Transverse colon (tissue), 4 donors: ENCODE results near the gene ECSIT. TPM values are rescaled to one million over a fixed set of nuclear protein-coding genes. Genes with fewer than 3 reads are reported as not detected.

Experiments
- DNase-seq: peaks from one replicate; pipeline ENCODE4 v3.0.0-alpha.2; 2019
- H3K27ac ChIP-seq, 4 donors: fragments of 200-600 bp; sonication (generic); 2 replicates each; pipeline ENCODE4 v1.5.1; 2016 to 2018; ENCODE audit warnings: inconsistent platforms in 4 of 4
- H3K27me3 ChIP-seq: fragments of 200-600 bp; sonication (generic); 2 replicates; pipeline ENCODE4 v1.5.1; 2017; ENCODE audit warnings: inconsistent platforms
- H3K36me3 ChIP-seq, 4 donors: fragments of 200-600 bp; sonication (generic); 2 replicates each; pipeline ENCODE4 v1.5.1; 2017 to 2019; ENCODE audit warnings: inconsistent platforms in 4 of 4
- H3K4me1 ChIP-seq, 4 donors: fragments of 200-600 bp; sonication (generic); 2 replicates each; pipeline ENCODE4 v1.5.1; 2017 to 2020; ENCODE audit warnings: inconsistent platforms in 4 of 4
- H3K4me3 ChIP-seq, 4 donors: fragments of 200-600 bp; sonication (generic); 1 replicate in 1 of 4; 2 replicates in 3 of 4; pipeline versions ENCODE4 v1.5.1 to v1.6.1; 2017 to 2019; ENCODE audit warnings: inconsistent platforms in 4 of 4
- H3K9me3 ChIP-seq, 2 donors: fragments of 200-600 bp; sonication (generic); 2 replicates each; pipeline ENCODE4 v1.5.1; 2017 to 2019; ENCODE audit warnings: inconsistent platforms in 2 of 2
- EP300 ChIP-seq: sonication (generic); formaldehyde crosslinking; IDR thresholded peaks from one replicate; pipeline ENCODE4 v1.6.1; 2017; ENCODE audit warnings: antibody characterized with exemption, low read depth
- POLR2A ChIP-seq: fragments of 450-650 bp; IDR thresholded peaks from one replicate; pipeline ENCODE4 v1.6.1; 2016; ENCODE audit warnings: antibody characterized with exemption, mild to moderate bottlenecking, moderate library complexity
- POLR2AphosphoS5 ChIP-seq, 3 donors: sonication (generic); formaldehyde crosslinking; IDR thresholded peaks; one replicate each; pipeline ENCODE4 v1.6.1; 2016; ENCODE audit warnings: antibody characterized with exemption in 3 of 3
- WGBS, 2 donors: methylation state at CpG; one replicate each; pipeline ENCODE4 v1.1.5; 2018; ENCODE audit warnings: low coverage in 1 of 2; 5-methylcytosine and 5-hydroxymethylcytosine counted together
- in situ Hi-C, 4 donors: fragments of 200-750 bp; cut with MboI; loops; one replicate each; pipeline versions ENCODE4 v1.15.0 to v1.15.1; 2017; ENCODE audit warnings: low sequenced_read_pairs in 3 of 4, low pct_ligation_motif_present in 1 of 4, low pct_unique_long_range_greater_than_20kb in 1 of 4
- intact Hi-C: fragments of 100-400 bp; cut with DNase I; formaldehyde crosslinking; loops from one replicate; pipeline ENCODE4 v1.15.1; 2023; ENCODE audit warnings: low total_unique reads
- total RNA-seq, 4 donors: library from RNA; depleted of rRNA; stranded (reverse); fragments of >200 nt; gene quantifications; one replicate each; pipeline ENCODE4 v1.1.0, GENCODE V29; 2016
- TF ChIP-seq, protein P1 (sequence below), 5 experiments: fragments of 200-600 bp in 3 of 5; fragments of 450-650 bp in 2 of 5; sonication (generic) in 3 of 5; IDR thresholded peaks; 1 replicate in 2 of 5; 2 replicates in 3 of 5; pipeline ENCODE4 v1.5.1; 2016 to 2017; ENCODE audit warnings: antibody characterized with exemption in 5 of 5, inconsistent platforms in 3 of 5, mild to moderate bottlenecking in 2 of 5, moderate library complexity in 1 of 5

Gene ECSIT
- total RNA-seq, 4 donors from 2014 or later: 20.9 to 63.4 (median 39.1) TPM

DNA sequence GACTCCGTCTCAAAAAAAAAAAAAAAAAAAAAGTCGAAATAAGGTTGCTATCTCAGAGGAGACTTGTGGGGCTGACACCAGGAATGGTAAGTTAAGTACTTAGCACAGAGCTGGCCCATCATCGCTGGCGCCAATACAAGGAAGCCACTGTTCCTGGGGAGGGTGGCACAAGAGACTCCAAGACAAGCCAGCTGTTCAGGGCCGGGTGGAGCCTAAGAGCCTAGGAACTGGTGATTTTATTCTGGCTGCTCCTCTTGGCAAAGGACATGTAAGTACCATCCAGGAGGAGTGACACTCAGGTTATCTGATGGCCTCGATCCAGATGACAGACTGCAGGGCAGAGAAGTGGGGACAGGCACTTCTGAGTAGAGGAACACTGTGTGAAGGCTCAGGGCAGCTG lies 26.3 kb upstream of the ECSIT start:
- TF ChIP-seq, protein P1, sequence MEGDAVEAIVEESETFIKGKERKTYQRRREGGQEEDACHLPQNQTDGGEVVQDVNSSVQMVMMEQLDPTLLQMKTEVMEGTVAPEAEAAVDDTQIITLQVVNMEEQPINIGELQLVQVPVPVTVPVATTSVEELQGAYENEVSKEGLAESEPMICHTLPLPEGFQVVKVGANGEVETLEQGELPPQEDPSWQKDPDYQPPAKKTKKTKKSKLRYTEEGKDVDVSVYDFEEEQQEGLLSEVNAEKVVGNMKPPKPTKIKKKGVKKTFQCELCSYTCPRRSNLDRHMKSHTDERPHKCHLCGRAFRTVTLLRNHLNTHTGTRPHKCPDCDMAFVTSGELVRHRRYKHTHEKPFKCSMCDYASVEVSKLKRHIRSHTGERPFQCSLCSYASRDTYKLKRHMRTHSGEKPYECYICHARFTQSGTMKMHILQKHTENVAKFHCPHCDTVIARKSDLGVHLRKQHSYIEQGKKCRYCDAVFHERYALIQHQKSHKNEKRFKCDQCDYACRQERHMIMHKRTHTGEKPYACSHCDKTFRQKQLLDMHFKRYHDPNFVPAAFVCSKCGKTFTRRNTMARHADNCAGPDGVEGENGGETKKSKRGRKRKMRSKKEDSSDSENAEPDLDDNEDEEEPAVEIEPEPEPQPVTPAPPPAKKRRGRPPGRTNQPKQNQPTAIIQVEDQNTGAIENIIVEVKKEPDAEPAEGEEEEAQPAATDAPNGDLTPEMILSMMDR (IDR thresholded peaks at IDR 0.05): no peak
- TF ChIP-seq EP300 (no peak), POLR2A (no peak), POLR2AphosphoS5 (IDR thresholded peaks at IDR 0.05) (no peak)
- in situ Hi-C loops: no loop called here
- 78% methylated on average over 6 of the region's 6 CpGs; no CpG with 5 or more reads in 1 of the 2 donors for WGBS, 2 donors
- no peak for DNase-seq
- Histone ChIP-seq H3K9me3 (no peaks in the 10 kb centered on the region), H3K4me3 (no peak overlapping the region), H3K27ac (no peak overlapping the region), H3K4me1 (peaks cover 6 to 28% (median 21%) of the 10 kb centered on the region in 4 donors), H3K36me3 (peaks cover 0 to 6% (median 0%) of the 10 kb centered on the region in 4 donors), H3K27me3 (no peaks in the 10 kb centered on the region)
- intact Hi-C loops: no loop called here

- in situ Hi-C loops (no loop called here), intact Hi-C loops (no loop called here)
- no peak overlapping the region for H3K4me3 ChIP-seq
- TF ChIP-seq EP300 (no peak), POLR2AphosphoS5 (IDR thresholded peaks at IDR 0.05) (no peak), POLR2A (no peak)
- TF ChIP-seq, protein P1 (IDR thresholded peaks at IDR 0.05): no peak
- peaks cover 6 to 20% (median 14%) of the 10 kb centered on the region in 4 donors for H3K4me1 ChIP-seq
- peak overlapping the region in 2 of 4 donors; percentile 3 to 88 for H3K27ac ChIP-seq
- no peaks in the 10 kb centered on the region for H3K27me3 ChIP-seq
- H3K9me3 ChIP-seq: no peaks in the 10 kb centered on the region
- DNase-seq: peak; percentile 36
- WGBS, 2 donors: 80% methylated on average over 12 of the region's 12 CpGs; no CpG with 5 or more reads in 1 of the 2 donors
- H3K36me3 ChIP-seq: peaks cover 0 to 6% (median 0%) of the 10 kb centered on the region in 4 donors
These were observed 25.2 kb upstream of the ECSIT start for GRCh38 chr19:11554160-11554559.

DNA sequence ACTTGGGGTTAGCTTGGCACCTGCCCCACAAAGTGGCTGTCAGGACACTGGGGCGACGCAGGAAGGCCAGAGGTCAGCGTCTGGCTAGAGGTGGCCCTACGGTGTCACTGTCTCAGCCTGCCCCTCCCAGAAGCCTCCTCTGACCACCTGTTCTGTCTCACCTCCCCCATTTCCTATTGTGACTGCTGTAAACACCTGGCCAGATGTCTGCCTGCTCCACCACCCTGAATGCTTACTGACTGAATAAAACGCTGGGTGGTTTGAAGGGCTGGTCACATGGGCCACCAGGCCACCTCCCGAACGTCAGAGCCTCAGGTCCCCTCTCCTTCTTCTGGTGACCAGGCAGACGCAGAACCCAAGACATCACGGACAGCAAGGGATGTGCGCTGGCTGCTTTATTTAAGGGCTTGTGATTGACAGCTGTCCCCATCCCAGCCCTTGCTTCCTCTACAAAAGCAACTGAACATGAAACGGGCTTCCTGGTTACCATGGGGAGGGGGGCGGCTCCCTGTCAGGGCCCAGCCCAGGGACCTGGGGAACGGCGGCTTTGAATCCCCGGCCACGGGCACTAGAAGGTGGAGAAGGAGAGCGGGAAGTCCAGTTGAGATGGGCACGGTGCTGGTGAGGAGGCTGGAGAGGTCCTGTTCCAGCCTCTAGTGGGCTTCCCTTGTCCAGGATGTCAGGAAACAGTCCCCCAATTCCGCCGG lies 23.9 kb upstream of the ECSIT start:
- H3K27ac ChIP-seq: peak overlapping the region; percentile 61 to 88 (median 78)
- no peak for DNase-seq
- in situ Hi-C loops (no loop called here), intact Hi-C loops (no loop called here)
- TF ChIP-seq POLR2AphosphoS5 (IDR thresholded peaks at IDR 0.05) (no peak), POLR2A (no peak), EP300 (no peak)
- TF ChIP-seq, protein P1 (IDR thresholded peaks at IDR 0.05): no peak
- H3K4me3 ChIP-seq: no peak overlapping the region
- 80 to 90% methylated on average over 2 to 20 of the region's 20 CpGs for WGBS, 2 donors
- H3K27me3 ChIP-seq: no peaks in the 10 kb centered on the region
- H3K4me1 ChIP-seq: peaks cover 1 to 12% (median 7%) of the 10 kb centered on the region in 4 donors
- H3K9me3 ChIP-seq: no peaks in the 10 kb centered on the region
- H3K36me3 ChIP-seq: peaks cover 0 to 6% (median 0%) of the 10 kb centered on the region in 4 donors

GRCh38 chr19:11551603-11552235 lies 22.8 kb upstream of the ECSIT start:
- 58 to 73% methylated on average over 2 to 26 of the region's 26 CpGs for WGBS, 2 donors
- peak overlapping the region; percentile 61 to 88 (median 78) for H3K27ac ChIP-seq
- DNase-seq: peak; percentile 26
- no peak overlapping the region for H3K4me3 ChIP-seq
- H3K4me1 ChIP-seq: peaks cover 0 to 2% (median 1%) of the 10 kb centered on the region in 4 donors
- intact Hi-C loops (no loop called here), in situ Hi-C loops (no loop called here)
- peaks cover 0 to 6% (median 0%) of the 10 kb centered on the region in 4 donors for H3K36me3 ChIP-seq
- H3K27me3 ChIP-seq: no peaks in the 10 kb centered on the region
- no peaks in the 10 kb centered on the region for H3K9me3 ChIP-seq
- TF ChIP-seq EP300 (peak; percentile 19), POLR2AphosphoS5 (IDR thresholded peaks at IDR 0.05) (no peak), POLR2A (peak; percentile 13)
- TF ChIP-seq, protein P1 (IDR thresholded peaks at IDR 0.05): peak in 3 of 5 experiments; percentile 13 to 23 (median 14)
